T-helper 2 cell treated with Interferon-gamma antibody and Interleukin-4, amounts not matched to agents 5 μg/mL and 100 μg/mL, for 36 hours (primary cell): ENCODE data around the gene MYOCD.

Experiments
- DNase-seq: peaks from one replicate; pipeline ENCODE4 v3.0.0; 2021; ENCODE audit warnings: low spot score
- H3K27ac Mint-ChIP-seq: one replicate; pipeline ENCODE4 v1.8.0; 2021; ENCODE audit warnings: mild to moderate bottlenecking, mixed read lengths
- H3K27me3 Mint-ChIP-seq: one replicate; pipeline ENCODE4 v1.8.0; 2021; ENCODE audit warnings: low read depth, mixed read lengths
- H3K36me3 Mint-ChIP-seq: one replicate; pipeline ENCODE4 v1.8.0; 2021; ENCODE audit warnings: low read depth, mixed read lengths
- H3K4me1 Mint-ChIP-seq: one replicate; pipeline ENCODE4 v1.8.0; 2021; ENCODE audit warnings: low read depth, mixed read lengths
- H3K4me3 Mint-ChIP-seq: one replicate; pipeline ENCODE4 v1.8.0; 2022; ENCODE audit warnings: mild to moderate bottlenecking, moderate library complexity, mixed read lengths
- H3K9me3 Mint-ChIP-seq: one replicate; pipeline ENCODE4 v1.8.0; 2021; ENCODE audit warnings: mixed read lengths

MYOCD gene

GRCh38 chr17:12773153-12773552 lies 107.5 kb downstream of the MYOCD start:
- H3K4me3 Mint-ChIP-seq, result no peak overlapping the region
- H3K4me1 Mint-ChIP-seq, result no peaks in the 10 kb centered on the region
- H3K9me3 Mint-ChIP-seq, result peaks cover 9% of the 10 kb centered on the region
- no peaks in the 10 kb centered on the region for H3K27me3 Mint-ChIP-seq
- no peaks in the 10 kb centered on the region for H3K36me3 Mint-ChIP-seq
- no peak overlapping the region for H3K27ac Mint-ChIP-seq
- DNase-seq, result no peak

GRCh38 chr17:12789075-12789480 lies 123.4 kb downstream of the MYOCD start:
- DNase-seq, result no peak
- peaks cover 15% of the 10 kb centered on the region for H3K27me3 Mint-ChIP-seq
- no peaks in the 10 kb centered on the region for H3K4me1 Mint-ChIP-seq
- H3K9me3 Mint-ChIP-seq, result no peaks in the 10 kb centered on the region
- no peak overlapping the region for H3K27ac Mint-ChIP-seq
- no peaks in the 10 kb centered on the region for H3K36me3 Mint-ChIP-seq
- H3K4me3 Mint-ChIP-seq, result peak overlapping the region; percentile 40

GRCh38 chr17:12789481-12790248 lies 124.0 kb downstream of the MYOCD start, which contains the start of gene ARHGAP44:
ARHGAP44 (plus strand) TSS chr17:12789498; CDS start chr17:12789839, 341 bp downstream.
- Mint-ChIP-seq H3K4me3 (peak within 1 kb of the TSS; percentile 72), H3K4me1 (no peaks in the 10 kb centered on the region), H3K27ac (no peak within 1 kb of the TSS), H3K9me3 (no peaks in the 10 kb centered on the region), H3K27me3 (peaks cover 15% of the 10 kb centered on the region), H3K36me3 (no peaks in the 10 kb centered on the region)
- DNase-seq, result peak; percentile 8

GRCh38 chr17:12790249-12791106 lies 124.8 kb downstream of the MYOCD start:
- no peak for DNase-seq
- H3K4me1 Mint-ChIP-seq, result no peaks in the 10 kb centered on the region
- peaks cover 15% of the 10 kb centered on the region for H3K27me3 Mint-ChIP-seq
- no peaks in the 10 kb centered on the region for H3K9me3 Mint-ChIP-seq
- H3K4me3 Mint-ChIP-seq, result peak overlapping the region; percentile 72
- no peak overlapping the region for H3K27ac Mint-ChIP-seq
- H3K36me3 Mint-ChIP-seq, result no peaks in the 10 kb centered on the region

GRCh38 chr17:12794919-12795532 lies 129.3 kb downstream of the MYOCD start:
- no peaks in the 10 kb centered on the region for H3K4me1 Mint-ChIP-seq
- no peaks in the 10 kb centered on the region for H3K36me3 Mint-ChIP-seq
- peaks cover 3% of the 10 kb centered on the region for H3K9me3 Mint-ChIP-seq
- no peak overlapping the region for H3K27ac Mint-ChIP-seq
- H3K4me3 Mint-ChIP-seq, result no peak overlapping the region
- DNase-seq, result no peak
- peaks cover 9% of the 10 kb centered on the region for H3K27me3 Mint-ChIP-seq

GRCh38 chr17:12800855-12801365 lies 135.2 kb downstream of the MYOCD start:
- DNase-seq, result no peak
- no peaks in the 10 kb centered on the region for H3K27me3 Mint-ChIP-seq
- H3K36me3 Mint-ChIP-seq, result no peaks in the 10 kb centered on the region
- peaks cover 27% of the 10 kb centered on the region for H3K9me3 Mint-ChIP-seq
- H3K4me3 Mint-ChIP-seq, result no peak overlapping the region
- H3K4me1 Mint-ChIP-seq, result no peaks in the 10 kb centered on the region
- H3K27ac Mint-ChIP-seq, result no peak overlapping the region

GRCh38 chr17:12806630-12807029 lies 140.9 kb downstream of the MYOCD start:
- no peaks in the 10 kb centered on the region for H3K36me3 Mint-ChIP-seq
- H3K27me3 Mint-ChIP-seq, result no peaks in the 10 kb centered on the region
- no peak overlapping the region for H3K27ac Mint-ChIP-seq
- no peaks in the 10 kb centered on the region for H3K4me1 Mint-ChIP-seq
- H3K4me3 Mint-ChIP-seq, result no peak overlapping the region
- no peak for DNase-seq
- H3K9me3 Mint-ChIP-seq, result peaks cover 54% of the 10 kb centered on the region

GRCh38 chr17:12808723-12809122 lies 143.0 kb downstream of the MYOCD start:
- H3K27ac Mint-ChIP-seq, result no peak overlapping the region
- no peak overlapping the region for H3K4me3 Mint-ChIP-seq
- no peaks in the 10 kb centered on the region for H3K27me3 Mint-ChIP-seq
- peaks cover 59% of the 10 kb centered on the region for H3K9me3 Mint-ChIP-seq
- no peak for DNase-seq
- no peaks in the 10 kb centered on the region for H3K36me3 Mint-ChIP-seq
- H3K4me1 Mint-ChIP-seq, result no peaks in the 10 kb centered on the region

GRCh38 chr17:12812877-12813276 lies 147.2 kb downstream of the MYOCD start:
- H3K4me3 Mint-ChIP-seq, result no peak overlapping the region
- H3K27ac Mint-ChIP-seq, result no peak overlapping the region
- peaks cover 51% of the 10 kb centered on the region for H3K9me3 Mint-ChIP-seq
- no peaks in the 10 kb centered on the region for H3K27me3 Mint-ChIP-seq
- no peak for DNase-seq
- H3K36me3 Mint-ChIP-seq, result no peaks in the 10 kb centered on the region
- no peaks in the 10 kb centered on the region for H3K4me1 Mint-ChIP-seq

- Mint-ChIP-seq H3K4me1 (no peaks in the 10 kb centered on the region), H3K27ac (no peak overlapping the region)
Measured at GRCh38 chr17:12813664-12814063, 148.0 kb downstream of the MYOCD start.

GRCh38 chr17:12814718-12815117 lies 149.0 kb downstream of the MYOCD start:
- no peaks in the 10 kb centered on the region for H3K27me3 Mint-ChIP-seq
- no peak overlapping the region for H3K4me3 Mint-ChIP-seq
- no peaks in the 10 kb centered on the region for H3K36me3 Mint-ChIP-seq
- H3K9me3 Mint-ChIP-seq, result peaks cover 46% of the 10 kb centered on the region
- no peak for DNase-seq
- H3K4me1 Mint-ChIP-seq, result no peaks in the 10 kb centered on the region
- no peak overlapping the region for H3K27ac Mint-ChIP-seq

More at GRCh38 chr17:12813664-12814063, 148.0 kb downstream of the MYOCD start:
- no peaks in the 10 kb centered on the region for H3K27me3 Mint-ChIP-seq
- no peaks in the 10 kb centered on the region for H3K36me3 Mint-ChIP-seq
- peaks cover 52% of the 10 kb centered on the region for H3K9me3 Mint-ChIP-seq
- H3K4me3 Mint-ChIP-seq, result no peak overlapping the region
- DNase-seq, result no peak

GRCh38 chr17:12815642-12816141 lies 150.0 kb downstream of the MYOCD start:
- no peaks in the 10 kb centered on the region for H3K27me3 Mint-ChIP-seq
- no peaks in the 10 kb centered on the region for H3K36me3 Mint-ChIP-seq
- H3K4me1 Mint-ChIP-seq, result no peaks in the 10 kb centered on the region
- H3K27ac Mint-ChIP-seq, result no peak overlapping the region
- no peak overlapping the region for H3K4me3 Mint-ChIP-seq
- DNase-seq, result no peak
- peaks cover 45% of the 10 kb centered on the region for H3K9me3 Mint-ChIP-seq
